Measurements from ENCODE around the gene MUC5AC.

MUC5AC gene

DNA sequence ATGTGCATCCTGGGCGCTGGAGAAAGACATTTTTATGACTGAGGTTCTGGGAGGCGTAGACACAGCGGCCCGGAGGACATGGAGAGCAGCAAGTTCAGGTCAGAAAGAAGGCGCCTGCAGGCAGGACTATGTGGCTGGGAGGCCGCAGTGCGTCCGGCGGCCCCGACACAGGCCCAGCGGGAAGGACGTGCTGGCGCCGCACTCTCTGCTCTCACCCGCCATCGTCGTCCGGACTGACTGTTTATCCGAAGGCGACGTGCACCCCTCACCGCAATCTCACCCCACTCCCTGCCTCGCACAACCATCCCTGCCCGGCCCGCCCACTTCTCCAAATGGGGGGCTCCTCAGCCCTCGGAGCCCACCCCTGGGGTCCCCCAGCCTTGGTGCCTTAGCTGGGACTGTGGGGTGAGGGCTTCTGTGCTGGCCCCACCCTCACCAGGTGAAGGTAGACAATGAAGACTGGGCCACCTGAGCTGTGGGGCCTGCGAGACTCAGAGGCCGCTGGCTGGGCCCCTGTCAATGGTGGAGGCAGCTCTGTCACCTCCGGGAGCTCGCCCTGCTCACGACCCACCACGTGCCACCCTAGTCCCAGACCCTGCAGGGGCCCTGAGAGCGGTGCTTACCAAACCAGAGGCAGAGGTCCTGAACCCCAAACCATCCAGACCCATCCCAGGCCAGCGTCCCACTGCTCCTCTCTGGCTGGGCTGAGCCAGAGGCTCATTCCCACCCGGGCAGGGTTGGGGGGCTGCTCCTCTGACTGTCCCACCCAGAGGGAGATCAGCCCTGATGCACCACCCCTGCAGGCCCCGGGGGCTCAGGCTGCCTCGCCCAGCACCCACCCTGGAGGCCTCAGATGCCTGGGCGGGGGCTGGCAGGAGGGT is 48.9 kb downstream of the MUC5AC start:
- no peak for TF ChIP-seq CTCF (IDR thresholded peaks at IDR 0.05)

DNA sequence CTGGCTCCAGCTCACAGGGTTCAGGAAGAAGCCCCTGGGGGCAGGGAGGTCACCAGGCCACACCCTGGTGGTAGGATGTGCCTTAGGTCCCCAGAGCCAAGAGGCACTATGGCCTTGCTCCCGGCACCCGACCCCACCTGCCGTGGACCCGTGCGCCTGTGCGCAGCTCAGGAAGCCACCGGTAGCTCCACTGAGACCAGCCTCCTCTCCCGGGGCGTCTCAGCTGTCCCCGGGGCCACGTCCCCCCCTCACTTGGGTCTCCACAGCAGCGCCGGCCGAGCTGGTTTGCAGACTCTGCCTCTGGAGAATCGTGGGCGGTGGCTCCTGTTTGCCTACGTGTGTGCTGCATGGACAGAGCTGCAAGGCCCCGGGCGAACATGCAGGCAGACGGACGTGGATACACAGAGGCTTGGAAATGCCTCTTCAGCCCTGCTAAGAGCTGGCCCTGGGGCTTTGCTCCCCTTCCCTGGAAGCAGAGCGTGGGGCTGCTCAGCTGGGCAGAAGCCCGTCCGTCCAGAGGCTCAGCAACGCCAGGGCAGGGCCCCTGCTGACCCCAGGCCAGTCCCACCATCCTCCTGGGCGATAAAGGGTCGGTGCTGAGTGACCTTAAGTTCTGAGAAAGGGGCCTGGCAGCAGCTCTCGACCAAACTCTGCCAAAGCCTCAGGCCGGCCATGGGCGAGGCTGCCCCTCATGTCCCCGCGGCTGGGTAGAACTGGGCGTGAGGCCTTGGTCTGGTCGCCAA is 49.8 kb downstream of the MUC5AC start:
- no peak for TF ChIP-seq CTCF (IDR thresholded peaks at IDR 0.05)

DNA sequence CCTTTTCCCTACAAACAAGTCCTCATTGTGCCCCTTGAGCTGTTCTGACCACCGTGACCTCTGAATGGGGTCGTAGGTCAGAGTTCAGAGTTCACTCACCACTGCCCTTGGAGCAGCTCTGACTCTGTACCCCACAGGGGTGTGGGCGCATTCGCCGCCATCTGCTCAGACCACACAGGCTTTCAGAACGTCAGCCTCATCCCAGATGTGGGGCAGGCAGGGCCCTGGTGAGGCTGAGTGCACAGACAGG is 50.3 kb downstream of the MUC5AC start:
- TF ChIP-seq CTCF (IDR thresholded peaks at IDR 0.05) = no peak

DNA sequence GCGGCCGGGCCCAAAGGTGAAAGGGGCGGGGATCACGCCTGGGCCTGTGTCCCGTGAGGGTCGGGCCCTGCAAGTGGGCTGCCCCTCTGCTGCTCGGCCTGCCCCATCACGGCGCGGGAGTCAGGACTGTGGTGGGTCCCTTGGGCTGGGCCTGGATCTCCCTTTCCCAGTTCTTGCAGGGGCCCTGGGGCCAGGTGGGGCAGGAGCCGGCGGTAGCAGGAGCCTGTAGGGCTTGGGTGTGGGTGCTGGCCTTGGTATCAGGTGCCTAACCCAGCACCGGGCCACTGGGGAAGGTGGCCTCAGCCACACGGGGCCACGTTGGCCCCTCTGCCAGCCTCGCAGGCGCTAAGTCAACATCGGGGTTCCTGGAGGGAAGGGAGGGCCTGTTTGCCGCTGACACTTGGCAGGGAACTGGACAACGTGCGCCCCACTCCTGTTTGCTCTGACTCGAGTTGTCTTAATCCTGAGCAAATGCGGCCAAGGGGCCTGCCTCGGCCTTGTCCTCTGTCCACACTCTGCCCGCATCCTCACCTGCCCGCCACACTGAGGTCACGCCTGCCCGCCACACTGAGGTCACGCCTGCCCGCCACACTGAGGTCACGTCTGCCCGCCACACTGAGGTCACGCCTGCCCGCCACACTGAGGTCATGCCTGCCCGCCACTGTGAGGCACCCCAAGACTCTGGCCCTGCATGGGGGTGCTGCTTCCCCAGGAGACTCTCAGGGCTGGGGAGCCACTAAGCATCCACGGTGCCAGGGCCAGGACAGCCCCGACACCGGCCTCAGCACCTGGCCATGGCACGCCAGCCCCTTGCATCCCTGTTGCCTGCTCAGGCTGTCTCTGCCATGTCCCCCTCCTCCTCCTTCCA is 50.9 kb downstream of the MUC5AC start:
- TF ChIP-seq CTCF (IDR thresholded peaks at IDR 0.05) = no peak

- TF ChIP-seq CTCF (IDR thresholded peaks at IDR 0.05) = no peak
Measured at GRCh38 chr11:1209371-1210057, 51.8 kb downstream of the MUC5AC start.

- TF ChIP-seq CTCF (IDR thresholded peaks at IDR 0.05) = no peak
Measured at GRCh38 chr11:1211838-1212237, 54.1 kb downstream of the MUC5AC start.

GRCh38 chr11:1217151-1217550 is 59.4 kb downstream of the MUC5AC start:
- TF ChIP-seq CTCF (IDR thresholded peaks at IDR 0.05) = no peak

Data from LNCAP (cell line).